HepG2 (cell line): ENCODE measurements around the gene NADK2. TPM values are rescaled to one million over a fixed set of nuclear protein-coding genes. Genes with fewer than 3 reads are reported as not detected.
A peak's percentile ranks its signal among the peaks of the same experiment; 100 is the strongest.

ENCODE experiments used
- FOXK1 ChIP-seq: sonication (generic); formaldehyde crosslinking; IDR thresholded peaks from 2 replicates; pipeline ENCODE4 v1.4.0; 2020; ENCODE audit warnings: low read depth, missing genetic modification reagents, borderline replicate concordance
- GATAD1 ChIP-seq: IDR thresholded peaks from 2 replicates; pipeline ENCODE4 v1.6.1; 2016; ENCODE audit warnings: missing genetic modification reagents, missing compliant biosample characterization
- MIER3 ChIP-seq: IDR thresholded peaks from 2 replicates; pipeline ENCODE4 v1.6.1; 2016; ENCODE audit warnings: missing compliant biosample characterization, borderline replicate concordance
- NR2F6 ChIP-seq, 2 experiments: IDR thresholded peaks; 2 replicates each; pipeline ENCODE4 v1.6.1; 2016; ENCODE audit warnings: antibody characterized with exemption in 1 of 2, mild to moderate bottlenecking in 1 of 2
- PAF1 ChIP-seq: IDR thresholded peaks from 2 replicates; pipeline ENCODE4 v1.6.1; 2016; ENCODE audit warnings: missing genetic modification reagents, missing compliant biosample characterization
- RAD51 ChIP-seq: fragments of 450-650 bp; IDR thresholded peaks from 2 replicates; pipeline ENCODE4 v1.6.1; 2016; ENCODE audit warnings: borderline replicate concordance
- SATB2 ChIP-seq: sonication (generic); formaldehyde crosslinking; IDR thresholded peaks from 2 replicates; pipeline ENCODE4 v1.5.0; 2020; ENCODE audit warnings: missing genetic modification reagents
- TOE1 ChIP-seq: sonication (generic); formaldehyde crosslinking; IDR thresholded peaks from 2 replicates; pipeline ENCODE4 v1.4.0; 2020; ENCODE audit warnings: mild to moderate bottlenecking, missing genetic modification reagents
- ZEB1 ChIP-seq: IDR thresholded peaks from 2 replicates; pipeline ENCODE4 v1.6.1; 2012; ENCODE audit warnings: mild to moderate bottlenecking, low read depth, inconsistent platforms; ENCODE audit not compliant: insufficient replicate concordance
- ZNF10 ChIP-seq: sonication (generic); formaldehyde crosslinking; IDR thresholded peaks from 2 replicates; pipeline ENCODE4 v1.4.0; 2020; ENCODE audit warnings: mild to moderate bottlenecking, low read depth, missing genetic modification reagents, borderline replicate concordance
- ZNF549 ChIP-seq: sonication (generic); formaldehyde crosslinking; IDR thresholded peaks from 2 replicates; pipeline ENCODE4 v1.5.0; 2020; ENCODE audit warnings: missing genetic modification reagents
- ZNF670 ChIP-seq: sonication (generic); formaldehyde crosslinking; IDR thresholded peaks from 2 replicates; pipeline ENCODE4 v1.8.0; 2022; ENCODE audit warnings: mild to moderate bottlenecking, missing genetic modification reagents, borderline replicate concordance
- polyA plus RNA-seq, 8 experiments: library from polyadenylated mRNA; depleted of rRNA in 3 of 8; stranded (reverse) in 7 of 8; unstranded in 1 of 8; fragments of >200 nt; fragmentation: Illumina TruSeq in 4 of 8; extraction: Trizol in 4 of 8; gene quantifications; 2 replicates each; pipeline versions ENCODE4 v1.2.1 to v1.2.3, GENCODE V29; 2011 to 2016; ENCODE audit warnings: low read depth in 4 of 8, missing spikeins in 1 of 8, mixed read lengths in 1 of 8; ENCODE audit not compliant: insufficient read depth in 1 of 8
- total RNA-seq, 5 experiments: library from RNA; depleted of rRNA; stranded (reverse); fragments of >200 nt; fragmentation: Illumina TruSeq; extraction: Trizol; gene quantifications; 2 replicates each; pipeline ENCODE4 v1.2.3, GENCODE V29; 2016; ENCODE audit warnings: low read depth in 1 of 5
- TF ChIP-seq, protein P1 (sequence below): IDR thresholded peaks from 2 replicates; pipeline ENCODE4 v1.6.1; 2016; ENCODE audit warnings: missing compliant biosample characterization, missing genetic modification reagents, borderline replicate concordance
- TF ChIP-seq, protein P2 (sequence below), 2 experiments: sonication (generic) in 1 of 2; formaldehyde crosslinking in 1 of 2; IDR thresholded peaks; 2 replicates each; pipeline versions ENCODE4 v1.6.1 to v1.9.0; 2014 to 2022; ENCODE audit warnings: antibody characterized with exemption in 1 of 2, borderline replicate concordance in 1 of 2, inconsistent platforms in 1 of 2, low read depth in 1 of 2, missing genetic modification reagents in 1 of 2
- TF ChIP-seq, protein P3 (sequence below): sonication (generic); formaldehyde crosslinking; IDR thresholded peaks from 2 replicates; pipeline ENCODE4 v1.5.0; 2020; ENCODE audit warnings: missing genetic modification reagents
- TF ChIP-seq, protein P4 (sequence below): sonication (generic); formaldehyde crosslinking; IDR thresholded peaks from 2 replicates; pipeline ENCODE4 v1.4.0; 2020; ENCODE audit warnings: missing genetic modification reagents, mild to moderate bottlenecking, borderline replicate concordance
- TF ChIP-seq, protein P5 (sequence below): sonication (generic); formaldehyde crosslinking; IDR thresholded peaks from 2 replicates; pipeline ENCODE4 v1.8.1; 2023; ENCODE audit warnings: missing genetic modification reagents, inconsistent platforms, borderline replicate concordance

The NADK2 gene
- total and polyA plus RNA-seq, 2 of the 13 experiments (the other 11 are each of a cell fraction or from before 2014, with no cell fraction given) = 13.9 to 71.4 TPM

DNA sequence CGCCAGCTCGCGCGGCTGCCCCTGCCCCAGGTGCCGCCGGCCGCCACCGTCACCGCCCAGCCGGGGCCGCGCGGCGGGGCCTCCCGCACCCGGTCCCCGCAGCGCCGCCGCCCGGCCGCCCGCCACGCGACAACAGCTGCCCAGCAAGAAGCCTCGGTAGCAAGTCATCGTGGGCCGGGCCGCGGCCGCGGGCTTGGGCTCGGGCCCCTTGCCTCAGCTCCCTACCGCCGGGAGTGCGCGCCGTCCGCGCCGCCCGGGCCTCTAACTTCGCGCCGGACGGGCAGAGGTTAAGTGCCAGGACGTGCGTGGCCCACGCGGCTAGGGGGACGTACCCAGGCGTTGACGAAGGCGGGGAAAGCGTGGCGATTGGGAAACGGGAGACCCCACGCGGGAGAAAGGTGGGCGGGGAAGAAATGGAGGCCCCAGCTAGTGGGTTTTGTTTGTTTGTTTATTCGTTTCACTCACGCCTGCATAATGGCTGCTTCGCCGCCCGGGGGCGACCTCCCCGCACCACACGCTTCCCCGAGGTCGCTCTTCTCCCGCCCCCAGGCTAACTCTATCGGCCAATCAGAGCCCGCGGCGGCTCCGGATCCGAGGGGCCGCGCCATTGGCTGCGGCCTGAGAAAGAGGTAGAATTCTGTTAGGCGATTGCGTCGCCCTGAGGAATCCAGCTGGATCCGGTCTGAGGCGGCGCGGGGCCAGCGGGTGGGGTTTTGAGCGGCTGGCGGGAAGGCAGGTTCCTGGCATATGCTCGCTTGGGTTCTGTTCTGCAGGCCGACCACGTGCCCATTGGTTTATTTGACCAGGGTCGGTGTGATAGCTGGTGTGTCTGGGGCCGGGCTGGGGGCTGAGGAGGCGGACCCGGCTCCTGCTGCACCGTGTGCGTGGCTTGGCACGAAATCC, at the start of gene NADK2 (continued):
- TF ChIP-seq, protein P1, sequence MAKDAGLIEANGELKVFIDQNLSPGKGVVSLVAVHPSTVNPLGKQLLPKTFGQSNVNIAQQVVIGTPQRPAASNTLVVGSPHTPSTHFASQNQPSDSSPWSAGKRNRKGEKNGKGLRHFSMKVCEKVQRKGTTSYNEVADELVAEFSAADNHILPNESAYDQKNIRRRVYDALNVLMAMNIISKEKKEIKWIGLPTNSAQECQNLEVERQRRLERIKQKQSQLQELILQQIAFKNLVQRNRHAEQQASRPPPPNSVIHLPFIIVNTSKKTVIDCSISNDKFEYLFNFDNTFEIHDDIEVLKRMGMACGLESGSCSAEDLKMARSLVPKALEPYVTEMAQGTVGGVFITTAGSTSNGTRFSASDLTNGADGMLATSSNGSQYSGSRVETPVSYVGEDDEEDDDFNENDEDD (CRISPR knock-in tag) = peak; percentile 96
- TF ChIP-seq, protein P2, sequence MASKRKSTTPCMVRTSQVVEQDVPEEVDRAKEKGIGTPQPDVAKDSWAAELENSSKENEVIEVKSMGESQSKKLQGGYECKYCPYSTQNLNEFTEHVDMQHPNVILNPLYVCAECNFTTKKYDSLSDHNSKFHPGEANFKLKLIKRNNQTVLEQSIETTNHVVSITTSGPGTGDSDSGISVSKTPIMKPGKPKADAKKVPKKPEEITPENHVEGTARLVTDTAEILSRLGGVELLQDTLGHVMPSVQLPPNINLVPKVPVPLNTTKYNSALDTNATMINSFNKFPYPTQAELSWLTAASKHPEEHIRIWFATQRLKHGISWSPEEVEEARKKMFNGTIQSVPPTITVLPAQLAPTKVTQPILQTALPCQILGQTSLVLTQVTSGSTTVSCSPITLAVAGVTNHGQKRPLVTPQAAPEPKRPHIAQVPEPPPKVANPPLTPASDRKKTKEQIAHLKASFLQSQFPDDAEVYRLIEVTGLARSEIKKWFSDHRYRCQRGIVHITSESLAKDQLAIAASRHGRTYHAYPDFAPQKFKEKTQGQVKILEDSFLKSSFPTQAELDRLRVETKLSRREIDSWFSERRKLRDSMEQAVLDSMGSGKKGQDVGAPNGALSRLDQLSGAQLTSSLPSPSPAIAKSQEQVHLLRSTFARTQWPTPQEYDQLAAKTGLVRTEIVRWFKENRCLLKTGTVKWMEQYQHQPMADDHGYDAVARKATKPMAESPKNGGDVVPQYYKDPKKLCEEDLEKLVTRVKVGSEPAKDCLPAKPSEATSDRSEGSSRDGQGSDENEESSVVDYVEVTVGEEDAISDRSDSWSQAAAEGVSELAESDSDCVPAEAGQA (IDR thresholded peaks at IDR 0.05; ENCODE audit: low read depth) = no peak
- TF ChIP-seq, protein P2 (CRISPR knock-in tag; IDR thresholded peaks at IDR 0.05; ENCODE audit: borderline replicate concordance) = no peak
- TF ChIP-seq ZEB1 (no peak), ZNF10 (CRISPR knock-in tag) (no peak), FOXK1 (CRISPR knock-in tag) (no peak; the same call in 1 of the 2 replicates), SATB2 (CRISPR knock-in tag) (no peak), MIER3 (CRISPR knock-in tag) (peak; percentile 73; the same call in 1 of the 2 replicates), ZNF670 (CRISPR knock-in tag) (no peak), GATAD1 (peak; percentile 71), TOE1 (CRISPR knock-in tag) (peak; percentile 30; the same call in 1 of the 2 replicates), ZNF549 (CRISPR knock-in tag) (no peak; the same call in 1 of the 2 replicates), PAF1 (CRISPR knock-in tag) (no peak), NR2F6 (IDR thresholded peaks at IDR 0.05) (no peak), NR2F6 (CRISPR knock-in tag; IDR thresholded peaks at IDR 0.05) (peak; percentile 49; the same call in 1 of the 2 replicates), RAD51 (no peak)
- TF ChIP-seq, protein P3, sequence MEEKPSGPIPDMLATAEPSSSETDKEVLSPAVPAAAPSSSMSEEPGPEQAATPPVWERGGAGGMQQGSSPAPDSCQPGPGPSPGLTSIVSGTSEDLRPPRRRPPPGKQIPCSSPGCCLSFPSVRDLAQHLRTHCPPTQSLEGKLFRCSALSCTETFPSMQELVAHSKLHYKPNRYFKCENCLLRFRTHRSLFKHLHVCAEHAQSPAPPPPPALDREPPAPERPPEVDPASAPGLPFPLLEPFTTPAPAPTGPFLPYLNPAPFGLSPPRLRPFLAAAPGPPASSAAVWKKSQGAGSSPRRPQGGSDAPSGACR (CRISPR knock-in tag) = peak; percentile 90
- TF ChIP-seq, protein P4, sequence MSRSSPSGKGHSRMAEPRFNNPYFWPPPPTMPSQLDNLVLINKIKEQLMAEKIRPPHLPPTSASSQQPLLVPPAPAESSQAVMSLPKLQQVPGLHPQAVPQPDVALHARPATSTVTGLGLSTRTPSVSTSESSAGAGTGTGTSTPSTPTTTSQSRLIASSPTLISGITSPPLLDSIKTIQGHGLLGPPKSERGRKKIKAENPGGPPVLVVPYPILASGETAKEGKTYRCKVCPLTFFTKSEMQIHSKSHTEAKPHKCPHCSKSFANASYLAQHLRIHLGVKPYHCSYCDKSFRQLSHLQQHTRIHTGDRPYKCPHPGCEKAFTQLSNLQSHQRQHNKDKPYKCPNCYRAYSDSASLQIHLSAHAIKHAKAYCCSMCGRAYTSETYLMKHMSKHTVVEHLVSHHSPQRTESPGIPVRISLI (CRISPR knock-in tag) = no peak
- TF ChIP-seq, protein P5, sequence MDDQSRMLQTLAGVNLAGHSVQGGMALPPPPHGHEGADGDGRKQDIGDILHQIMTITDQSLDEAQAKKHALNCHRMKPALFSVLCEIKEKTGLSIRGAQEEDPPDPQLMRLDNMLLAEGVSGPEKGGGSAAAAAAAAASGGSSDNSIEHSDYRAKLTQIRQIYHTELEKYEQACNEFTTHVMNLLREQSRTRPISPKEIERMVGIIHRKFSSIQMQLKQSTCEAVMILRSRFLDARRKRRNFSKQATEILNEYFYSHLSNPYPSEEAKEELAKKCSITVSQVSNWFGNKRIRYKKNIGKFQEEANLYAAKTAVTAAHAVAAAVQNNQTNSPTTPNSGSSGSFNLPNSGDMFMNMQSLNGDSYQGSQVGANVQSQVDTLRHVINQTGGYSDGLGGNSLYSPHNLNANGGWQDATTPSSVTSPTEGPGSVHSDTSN (CRISPR knock-in tag) = peak; percentile 81; the same call in 1 of the 2 replicates
